Adipocyte (in vitro differentiated cells): ENCODE data around the gene SQOR.

Source experiments
- DNase-seq: peaks from one replicate; pipeline ENCODE4 v3.0.0-alpha.2; 2015; ENCODE audit warnings: low read depth
- H3K27me3 ChIP-seq: replicated peaks from 2 replicates; pipeline ENCODE4 v1.7.0; 2013; ENCODE audit warnings: mild to moderate bottlenecking, low read length, moderate library complexity; ENCODE audit not compliant: control insufficient read depth, insufficient read depth
- H3K36me3 ChIP-seq: 2 replicates; pipeline ENCODE4 v1.7.0; 2013; ENCODE audit warnings: low read length, mild to moderate bottlenecking, moderate library complexity; ENCODE audit not compliant: control insufficient read depth, insufficient read depth, severe bottlenecking
- H3K4me1 ChIP-seq: 2 replicates; pipeline ENCODE4 v1.7.0; 2013; ENCODE audit warnings: mild to moderate bottlenecking, low read length, moderate library complexity; ENCODE audit not compliant: control insufficient read depth, insufficient read depth
- H3K4me3 ChIP-seq: 2 replicates; pipeline ENCODE4 v1.7.0; 2013; ENCODE audit warnings: mild to moderate bottlenecking, low read length, moderate library complexity
- H3K9ac ChIP-seq: 2 replicates; pipeline ENCODE4 v1.7.0; 2013; ENCODE audit warnings: mild to moderate bottlenecking, low read length, moderate library complexity
- H3K9me3 ChIP-seq: 2 replicates; pipeline ENCODE4 v1.7.0; 2013; ENCODE audit warnings: mild to moderate bottlenecking, low read length, moderate library complexity; ENCODE audit not compliant: control insufficient read depth

Gene SQOR

DNA sequence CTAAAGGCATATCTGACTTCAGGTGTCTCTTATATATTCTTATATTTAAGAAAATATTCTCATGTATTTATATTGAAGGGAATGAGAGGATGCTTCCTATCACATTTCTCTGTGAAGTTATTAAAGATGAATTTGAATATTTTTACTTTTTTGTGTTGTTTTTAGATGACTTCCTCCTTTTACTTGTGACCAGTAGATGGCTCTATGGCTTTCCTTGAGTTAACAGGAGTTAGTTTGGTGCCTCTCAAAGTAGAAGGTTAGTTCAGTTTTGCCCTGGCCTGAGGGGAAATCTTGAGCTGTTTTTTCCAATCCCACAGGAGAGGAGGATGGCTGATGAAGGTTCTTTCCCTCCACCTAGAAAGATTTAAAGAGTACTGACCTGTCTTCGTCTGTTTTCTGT, 80.7 kb downstream of the SQOR start:
- H3K4me3 ChIP-seq: no peak overlapping the region
- H3K9me3 ChIP-seq: no peaks in the 10 kb centered on the region
- H3K9ac ChIP-seq: no peak overlapping the region
- no peaks in the 10 kb centered on the region for H3K36me3 ChIP-seq
- DNase-seq: peak; percentile 41
- H3K27me3 ChIP-seq: peaks cover 5% of the 10 kb centered on the region
- H3K4me1 ChIP-seq: peaks cover 8% of the 10 kb centered on the region

GRCh38 chr15:45719490-45719889, 84.7 kb downstream of the SQOR start:
- H3K4me3 ChIP-seq: no peak overlapping the region
- H3K27me3 ChIP-seq: peaks cover 6% of the 10 kb centered on the region
- no peak overlapping the region for H3K9ac ChIP-seq
- peaks cover 10% of the 10 kb centered on the region for H3K4me1 ChIP-seq
- H3K36me3 ChIP-seq: no peaks in the 10 kb centered on the region
- no peak for DNase-seq
- no peaks in the 10 kb centered on the region for H3K9me3 ChIP-seq

DNA sequence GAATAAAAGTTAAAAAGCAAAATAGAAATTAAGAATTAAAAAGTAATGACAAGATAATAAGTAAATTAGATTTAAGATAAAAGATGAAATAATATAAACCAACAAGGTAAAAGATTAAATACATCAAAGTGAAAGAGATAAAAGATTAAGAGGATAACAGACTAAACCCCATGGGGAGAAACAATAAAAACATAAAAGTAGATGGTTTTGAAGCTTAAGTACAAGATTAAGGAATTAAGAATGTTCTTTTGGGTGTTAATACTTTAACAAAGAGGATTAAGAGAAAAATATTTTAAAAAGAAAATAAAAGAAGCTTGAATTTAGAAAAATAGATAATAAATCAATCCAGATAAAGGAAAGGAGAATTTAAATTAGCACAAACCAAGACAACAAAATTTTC, 85.4 kb downstream of the SQOR start:
- H3K4me1 ChIP-seq: peaks cover 4% of the 10 kb centered on the region
- H3K4me3 ChIP-seq: no peak overlapping the region
- peaks cover 6% of the 10 kb centered on the region for H3K27me3 ChIP-seq
- H3K36me3 ChIP-seq: no peaks in the 10 kb centered on the region
- no peak for DNase-seq
- no peaks in the 10 kb centered on the region for H3K9me3 ChIP-seq
- H3K9ac ChIP-seq: no peak overlapping the region

DNA sequence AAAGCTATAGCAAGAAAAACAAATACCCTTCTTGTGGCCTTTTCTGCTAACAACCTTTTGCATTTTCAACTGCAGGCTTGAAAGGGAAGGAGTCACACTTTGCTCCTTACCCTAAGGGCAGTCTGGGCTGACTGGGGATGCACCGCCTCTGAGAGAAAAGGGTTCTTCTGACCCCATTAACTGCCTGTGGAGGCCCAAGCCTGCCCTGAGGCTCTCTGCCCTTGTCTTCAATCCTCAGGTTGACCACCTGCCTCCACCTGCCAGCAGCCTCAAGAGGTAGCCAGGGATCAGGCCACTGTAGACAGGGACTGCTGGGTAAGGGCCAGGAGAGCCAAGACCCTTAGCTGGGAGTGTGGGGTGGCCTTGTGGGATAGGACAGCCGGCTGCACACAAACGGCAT, 93.8 kb downstream of the SQOR start:
- no peak overlapping the region for H3K9ac ChIP-seq
- no peaks in the 10 kb centered on the region for H3K36me3 ChIP-seq
- no peaks in the 10 kb centered on the region for H3K27me3 ChIP-seq
- peaks cover 7% of the 10 kb centered on the region for H3K4me1 ChIP-seq
- H3K4me3 ChIP-seq: no peak overlapping the region
- no peak for DNase-seq
- H3K9me3 ChIP-seq: no peaks in the 10 kb centered on the region

GRCh38 chr15:45729141-45729540, 94.3 kb downstream of the SQOR start:
- H3K9me3 ChIP-seq: no peaks in the 10 kb centered on the region
- peaks cover 7% of the 10 kb centered on the region for H3K4me1 ChIP-seq
- no peaks in the 10 kb centered on the region for H3K36me3 ChIP-seq
- no peaks in the 10 kb centered on the region for H3K27me3 ChIP-seq
- no peak overlapping the region for H3K4me3 ChIP-seq
- H3K9ac ChIP-seq: no peak overlapping the region
- no peak for DNase-seq

DNA sequence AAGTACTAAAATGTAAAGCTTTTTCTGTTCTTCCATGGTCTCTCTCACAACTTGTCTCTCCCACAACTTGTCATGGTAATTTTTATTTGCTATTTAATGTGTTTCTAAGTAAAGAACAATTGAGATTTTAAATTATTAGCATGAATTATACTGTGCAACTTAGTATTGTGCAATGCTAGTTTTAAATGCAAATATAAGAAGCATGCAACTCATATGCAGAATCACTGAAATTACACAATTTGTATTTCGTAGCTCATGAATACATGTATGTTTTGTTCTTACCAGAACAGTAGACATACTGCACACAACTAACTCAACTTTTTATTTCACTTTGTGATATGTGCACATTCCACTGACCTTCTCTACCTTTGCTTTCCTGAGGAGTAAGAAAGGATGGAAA, 96.5 kb downstream of the SQOR start:
- no peak for DNase-seq
- no peaks in the 10 kb centered on the region for H3K27me3 ChIP-seq
- no peak overlapping the region for H3K9ac ChIP-seq

GRCh38 chr15:45732662-45733061, 97.8 kb downstream of the SQOR start:
- Histone ChIP-seq H3K36me3 (no peaks in the 10 kb centered on the region), H3K9ac (no peak overlapping the region), H3K4me3 (no peak overlapping the region), H3K9me3 (no peaks in the 10 kb centered on the region), H3K27me3 (no peaks in the 10 kb centered on the region), H3K4me1 (peaks cover 7% of the 10 kb centered on the region)
- no peak for DNase-seq

More for the DNA sequence above, 96.5 kb downstream of the SQOR start:
- Histone ChIP-seq H3K9me3 (no peaks in the 10 kb centered on the region), H3K4me1 (peaks cover 7% of the 10 kb centered on the region), H3K4me3 (no peak overlapping the region), H3K36me3 (no peaks in the 10 kb centered on the region)

- Histone ChIP-seq H3K4me3 (no peak overlapping the region), H3K9me3 (no peaks in the 10 kb centered on the region), H3K27me3 (no peaks in the 10 kb centered on the region), H3K4me1 (peaks cover 7% of the 10 kb centered on the region), H3K36me3 (no peaks in the 10 kb centered on the region), H3K9ac (no peak overlapping the region)
- DNase-seq: no peak
Measured at GRCh38 chr15:45734260-45734711, 99.5 kb downstream of the SQOR start.
